HUDEP-2 (cell line): ENCODE measurements around the gene AVPR1B.

Experiments
- DNase-seq, 76 experiments: peaks; one replicate each; lab custom pipeline; 2025; ENCODE audit not compliant: unreplicated experiment in 76 of 76; lab: John Stamatoyannopoulos, UW

The AVPR1B gene

GRCh38 chr1:206117151-206117948, at the start of gene AVPR1B:
TSS of gene AVPR1B (minus strand) at chr1:206117388. CDS start at chr1:206116890, 498 bp downstream.
- DNase-seq: no peak

- no peak for DNase-seq
Observed at GRCh38 chr1:206145771-206146290, 28.6 kb upstream of the AVPR1B start.

- DNase-seq: no peak
Observed at GRCh38 chr1:206144605-206145004, 27.4 kb upstream of the AVPR1B start.

GRCh38 chr1:206143537-206144172, 26.5 kb upstream of the AVPR1B start:
- no peak for DNase-seq

DNA sequence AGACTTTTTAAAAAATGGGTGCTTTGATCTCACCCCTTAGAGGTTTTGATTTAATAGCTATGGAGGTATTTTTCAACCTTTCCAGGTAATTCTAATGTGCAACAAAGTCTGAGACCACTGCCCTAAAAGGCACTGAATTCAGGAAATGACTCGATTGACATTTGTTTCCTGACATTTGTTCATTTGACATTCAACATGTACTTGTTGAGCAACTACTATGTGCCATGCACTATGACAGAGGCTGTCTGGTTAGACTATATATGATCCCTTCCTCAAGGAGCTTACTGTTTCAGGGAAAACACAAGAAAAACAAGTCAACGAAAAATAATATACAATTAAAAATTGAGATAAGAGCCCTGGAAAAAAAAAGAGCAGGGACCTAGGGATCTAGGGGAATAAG, 25.6 kb upstream of the AVPR1B start:
- DNase-seq: no peak

DNA sequence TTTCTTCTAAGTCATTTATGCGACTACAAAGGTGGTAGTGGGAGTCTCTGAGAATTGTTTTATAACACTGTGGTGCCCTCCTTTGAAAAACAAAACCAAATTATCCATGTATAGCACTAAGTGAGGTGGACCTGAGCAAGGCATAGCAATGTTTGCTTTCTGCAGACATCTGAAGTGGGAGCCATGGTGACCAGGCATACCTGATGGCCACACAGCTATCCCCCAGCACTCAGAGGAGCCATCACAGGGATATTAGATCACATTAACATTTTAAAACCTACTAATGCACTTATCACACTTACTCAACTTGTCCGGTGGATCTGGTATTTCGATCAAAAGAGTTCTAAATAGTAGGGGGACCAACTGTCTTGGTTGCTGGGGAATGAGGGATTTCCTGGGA, 24.8 kb upstream of the AVPR1B start:
- no peak for DNase-seq

GRCh38 chr1:206136241-206136640, 19.1 kb upstream of the AVPR1B start:
- no peak for DNase-seq

DNA sequence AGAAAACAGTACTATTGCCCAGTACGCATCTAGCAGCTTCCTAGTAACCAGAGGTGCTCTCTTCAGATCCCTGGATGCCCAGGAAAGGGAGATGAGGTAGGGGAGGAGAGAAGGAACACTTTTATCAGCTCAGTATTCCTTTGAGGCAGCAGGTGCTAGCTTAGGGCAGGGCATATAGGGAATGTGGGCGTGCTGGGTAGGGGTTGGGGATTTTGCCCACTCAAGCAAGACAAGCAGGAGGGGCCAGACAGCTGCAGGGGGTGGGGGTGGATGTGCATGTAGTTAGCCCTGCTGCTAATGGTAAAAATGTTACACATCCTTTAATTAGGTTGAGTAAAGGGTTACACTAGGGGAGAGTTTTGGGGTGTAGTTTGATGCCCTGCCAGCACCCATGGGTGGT, 18.1 kb upstream of the AVPR1B start:
- DNase-seq: no peak

DNA sequence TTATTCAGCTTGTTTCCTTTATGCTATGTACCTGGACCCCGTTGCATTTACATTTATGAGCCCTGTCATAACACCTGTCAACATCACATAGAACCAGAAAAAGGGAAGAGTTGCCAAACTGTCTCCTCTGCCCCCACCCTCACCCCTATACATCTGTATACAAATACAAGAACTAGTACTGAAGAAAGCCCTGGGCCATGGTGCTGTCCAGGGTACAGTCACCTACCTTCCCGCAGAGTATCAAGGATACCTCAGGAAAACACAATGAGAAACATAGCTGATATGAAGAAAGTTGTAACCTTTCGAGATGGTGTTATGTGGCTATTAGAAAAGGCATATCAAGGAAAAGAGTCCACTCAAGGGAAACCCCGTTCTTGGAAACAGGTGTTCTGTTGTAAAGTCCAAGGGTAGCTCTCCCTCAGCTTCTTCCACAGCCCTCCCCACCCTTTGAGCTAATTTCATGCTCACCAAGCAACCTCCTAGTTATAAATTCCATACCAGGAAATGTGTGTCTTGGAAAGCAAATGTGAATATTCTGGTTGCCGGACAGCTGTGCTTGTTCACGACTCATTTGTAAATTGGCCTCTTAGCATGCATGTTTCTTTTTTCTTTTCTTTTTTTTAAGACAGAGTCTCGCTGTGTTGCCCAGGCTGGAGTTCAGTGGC, 16.7 kb upstream of the AVPR1B start:
- DNase-seq: no peak

GRCh38 chr1:206131037-206131436, 13.8 kb upstream of the AVPR1B start:
- DNase-seq: no peak

GRCh38 chr1:206128196-206128595, 11.0 kb upstream of the AVPR1B start:
- DNase-seq: no peak

- no peak for DNase-seq
Observed at GRCh38 chr1:206127336-206127735, 10.1 kb upstream of the AVPR1B start.

DNA sequence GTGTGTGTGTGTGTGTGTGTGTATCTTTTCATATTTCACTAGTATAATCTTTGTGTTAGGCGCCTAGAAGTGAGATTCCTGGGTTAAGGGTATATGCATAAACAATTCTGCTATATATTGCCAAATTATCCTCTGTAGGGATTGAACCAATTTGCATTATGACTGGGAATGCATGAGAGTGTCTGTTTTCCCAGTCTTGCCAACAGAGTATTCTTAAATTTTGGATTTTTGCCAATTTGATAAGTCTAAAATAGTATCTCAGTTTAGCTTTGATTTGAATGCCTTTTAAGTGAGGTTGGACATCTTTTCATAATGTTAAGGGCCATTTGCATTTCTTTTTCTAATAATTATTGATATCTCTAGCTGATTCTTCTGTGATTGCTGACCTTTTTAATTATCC, 8.2 kb upstream of the AVPR1B start:
- no peak for DNase-seq

- DNase-seq: no peak
Observed at GRCh38 chr1:206122686-206123085, 5.5 kb upstream of the AVPR1B start.

DNA sequence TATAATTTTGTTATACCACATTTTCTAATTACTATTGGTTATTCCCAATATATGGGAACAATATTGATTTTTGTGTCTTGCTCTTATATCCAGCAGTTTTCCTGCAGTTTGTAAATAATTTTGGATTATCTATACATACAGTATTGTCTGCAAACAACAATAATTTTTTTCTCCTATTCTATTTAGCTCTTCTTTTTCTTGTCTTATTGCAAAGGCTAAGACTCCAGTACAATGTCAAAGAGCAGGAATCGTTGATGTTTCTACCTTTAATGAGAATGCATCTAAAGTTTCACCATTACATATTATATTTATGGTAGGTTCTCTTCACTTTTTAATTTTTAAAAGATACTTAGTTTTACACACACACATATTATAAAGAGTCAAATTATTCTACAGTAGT, 4.1 kb upstream of the AVPR1B start:
- no peak for DNase-seq

GRCh38 chr1:206120406-206120805, 3.2 kb upstream of the AVPR1B start:
- DNase-seq: no peak

GRCh38 chr1:206116873-206117150, 376 bp downstream of the AVPR1B start:
- DNase-seq: no peak

DNA sequence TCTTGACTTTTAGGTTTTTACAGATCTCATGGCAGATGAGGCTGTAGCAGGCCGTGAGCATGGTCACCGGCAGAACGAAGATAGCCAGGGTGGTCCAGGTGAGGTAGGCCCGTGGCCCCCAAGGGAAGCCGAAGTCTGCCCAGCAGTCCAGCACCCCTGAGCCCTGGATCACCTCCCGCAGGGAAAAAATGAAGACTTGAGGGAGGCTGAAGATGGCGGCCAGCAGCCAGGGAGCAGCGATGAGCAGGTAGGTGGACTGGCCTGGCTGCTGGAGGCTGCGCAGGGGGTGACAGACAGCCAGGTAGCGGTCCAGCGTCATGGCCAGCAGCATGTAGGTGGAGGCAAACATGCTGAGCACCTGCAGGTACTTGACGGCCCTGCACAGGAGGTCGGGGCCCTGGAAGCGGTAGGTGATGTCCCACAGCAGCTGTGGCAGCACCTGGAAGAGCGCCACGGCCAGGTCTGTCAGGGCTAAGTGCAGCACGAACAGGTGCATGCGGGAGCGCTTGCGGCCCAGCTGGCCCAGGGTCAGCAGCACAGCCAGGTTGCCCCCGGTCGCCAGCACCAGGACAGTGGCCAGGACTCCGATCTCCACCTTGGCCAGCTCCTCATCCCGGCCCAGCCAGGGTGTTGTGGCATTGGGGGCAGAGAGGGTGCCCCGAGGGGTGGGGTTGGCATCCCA, 856 bp downstream of the AVPR1B start:
- no peak for DNase-seq

- no peak for DNase-seq
Observed at GRCh38 chr1:206115791-206116190, 1.4 kb downstream of the AVPR1B start.

DNA sequence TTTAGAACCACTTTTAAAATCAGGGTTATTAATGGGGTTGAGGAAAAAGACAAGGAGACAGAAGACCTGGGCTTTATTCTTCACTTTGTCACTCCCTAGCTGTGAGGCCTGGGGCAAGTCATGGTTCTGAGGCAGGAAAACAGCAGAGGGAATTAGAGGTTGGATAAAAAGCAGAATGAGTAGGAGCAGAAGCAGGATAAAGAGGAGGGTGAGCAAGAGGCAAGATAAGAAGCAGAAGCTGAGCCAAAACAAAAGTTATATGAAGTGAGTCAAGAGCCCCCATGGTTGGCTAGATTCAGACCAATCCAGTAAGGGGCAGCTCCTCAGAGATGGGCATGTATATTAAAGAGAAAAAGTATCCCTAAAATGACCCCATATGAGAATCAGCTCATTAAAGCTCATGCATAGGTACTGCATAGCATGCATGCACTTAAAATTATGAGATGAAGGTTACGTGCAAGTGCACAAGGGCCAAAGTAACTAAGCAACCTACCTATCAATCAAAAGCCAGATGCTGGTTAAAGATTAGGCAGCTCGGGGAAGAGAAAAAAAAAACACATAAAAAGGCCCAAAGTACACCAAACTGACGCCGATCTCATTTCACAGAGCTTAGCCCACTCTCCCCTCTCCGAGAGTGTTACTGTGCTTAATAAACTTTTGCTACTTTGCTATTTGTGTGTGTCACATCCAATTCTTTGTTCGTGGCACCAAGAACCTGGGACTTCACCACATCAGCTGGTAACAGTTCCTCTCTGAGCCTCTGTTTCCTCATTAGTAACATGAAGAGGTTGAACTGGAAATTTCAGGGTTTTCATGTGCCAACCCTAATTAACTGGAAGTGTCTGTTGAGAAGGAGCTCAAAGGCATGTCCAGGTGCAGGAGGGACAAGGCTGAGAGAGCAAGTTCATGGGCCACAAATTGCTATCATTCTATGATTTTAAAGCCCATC, 2.2 kb downstream of the AVPR1B start:
- DNase-seq: peak in 1 of 76 experiments; percentile 11
